Spleen (tissue), 11 donors: ENCODE data around the gene NELFA. TPM values are rescaled to one million over a fixed set of nuclear protein-coding genes. Genes with fewer than 3 reads are reported as not detected.

Experiments
- DNase-seq: peaks from one replicate; pipeline ENCODE4 v3.0.0-alpha.2; 2020
- H3K27ac ChIP-seq, 8 donors: fragments of 200-600 bp; sonication (generic) in 7 of 8; 1 replicate in 4 of 8; 2 replicates in 4 of 8; pipeline versions ENCODE4 v1.5.0 to v1.8.0; 2016 to 2021; ENCODE audit warnings: inconsistent platforms in 4 of 8, mild to moderate bottlenecking in 4 of 8, moderate library complexity in 1 of 8
- H3K27me3 ChIP-seq, 7 donors: fragments of 200-600 bp; sonication (generic) in 6 of 7; replicated peaks in 1 of 7; 1 replicate in 4 of 7; 2 replicates in 3 of 7; pipeline versions ENCODE4 v1.5.0 to v1.8.0; 2016 to 2021; ENCODE audit warnings: inconsistent platforms in 3 of 7, mild to moderate bottlenecking in 1 of 7
- H3K36me3 ChIP-seq, 6 donors: fragments of 200-600 bp; sonication (generic) in 5 of 6; 1 replicate in 4 of 6; 2 replicates in 2 of 6; pipeline versions ENCODE4 v1.5.0 to v1.8.0; 2016 to 2021; ENCODE audit warnings: inconsistent platforms in 2 of 6
- H3K4me1 ChIP-seq, 6 donors: fragments of 200-600 bp; sonication (generic) in 5 of 6; 1 replicate in 3 of 6; 2 replicates in 3 of 6; pipeline versions ENCODE4 v1.5.0 to v1.8.0; 2016 to 2021; ENCODE audit warnings: inconsistent platforms in 3 of 6
- H3K4me3 ChIP-seq, 8 donors: fragments of 200-600 bp; sonication (generic) in 7 of 8; 1 replicate in 4 of 8; 2 replicates in 4 of 8; pipeline versions ENCODE4 v1.5.0 to v1.8.0; 2016 to 2021; ENCODE audit warnings: inconsistent platforms in 4 of 8, mild to moderate bottlenecking in 4 of 8, moderate library complexity in 2 of 8
- H3K9me3 ChIP-seq, 8 donors: fragments of 200-600 bp; sonication (generic) in 7 of 8; 1 replicate in 4 of 8; 2 replicates in 4 of 8; pipeline versions ENCODE4 v1.5.0 to v1.8.0; 2016 to 2021; ENCODE audit warnings: inconsistent platforms in 4 of 8
- POLR2A ChIP-seq, 3 donors: fragments of 450-650 bp; IDR thresholded peaks; one replicate each; pipeline ENCODE4 v1.5.1; 2017; ENCODE audit warnings: antibody characterized with exemption in 3 of 3, mild to moderate bottlenecking in 1 of 3
- POLR2AphosphoS5 ChIP-seq, 3 donors: sonication (generic); formaldehyde crosslinking; IDR thresholded peaks; one replicate each; pipeline ENCODE4 v1.5.1; 2017; ENCODE audit warnings: antibody characterized with exemption in 3 of 3
- WGBS, 5 donors: extraction: QIAGEN DNeasy Blood & Tissue Kit in 3 of 5; methylation state at CpG; one replicate each; pipeline versions ENCODE4 v1.1.5 to v1.1.7; 2013 to 2018; 5-methylcytosine and 5-hydroxymethylcytosine counted together
- intact Hi-C: fragments of 100-400 bp; cut with DNase I; formaldehyde crosslinking; loops from one replicate; pipeline ENCODE4 v1.15.0; 2023; ENCODE audit warnings: low total_unique reads
- polyA plus RNA-seq, 3 donors: library from polyadenylated mRNA; stranded (reverse); fragments of 200-250 nt; gene quantifications; one replicate each; pipeline ENCODE4 v1.2.1, GENCODE V29; 2013
- total RNA-seq, 7 donors: library from RNA; depleted of rRNA in 3 of 7; stranded (reverse); fragments of >200 nt in 3 of 7; fragmentation: NEBNext Ultra II Directional in 4 of 7; extraction: Animal tissue kit (Norgen Biotek cat#: 25700) in 4 of 7; gene quantifications; one replicate each; pipeline versions ENCODE4 v1.1.0 to v1.2.1, GENCODE V29; 2016 to 2021
- TF ChIP-seq, protein P1 (sequence below), 11 experiments: fragments of 200-600 bp in 7 of 11; fragments of 450-650 bp in 4 of 11; sonication (generic) in 4 of 11; IDR thresholded peaks in 8 of 11; conservative IDR thresholded peaks in 3 of 11; 1 replicate in 7 of 11; 2 replicates in 4 of 11; pipeline versions ENCODE4 v1.4.0 to v1.8.0; 2016 to 2021; ENCODE audit warnings: antibody characterized with exemption in 11 of 11, inconsistent platforms in 4 of 11, mild to moderate bottlenecking in 1 of 11
- donor health status: healthy with polysubstance abuse.
- donor health status: DM: no; HTN: no; CAD: no; lungs with moderate emphysema.
- donor health status: DM: no; HTN: no; CAD: no.
- donor health status: Bipolar disorder and iron deficiency.
- donor health status: healthy.
- donor health status: DM: no; HTN: no; CAD: no.
- donor health status: DM: yes; HTN: yes; CAD: no.

The NELFA gene
- total and polyA plus RNA-seq, 10 donors, result 19.9 to 36.6 (median 26.5) TPM

DNA sequence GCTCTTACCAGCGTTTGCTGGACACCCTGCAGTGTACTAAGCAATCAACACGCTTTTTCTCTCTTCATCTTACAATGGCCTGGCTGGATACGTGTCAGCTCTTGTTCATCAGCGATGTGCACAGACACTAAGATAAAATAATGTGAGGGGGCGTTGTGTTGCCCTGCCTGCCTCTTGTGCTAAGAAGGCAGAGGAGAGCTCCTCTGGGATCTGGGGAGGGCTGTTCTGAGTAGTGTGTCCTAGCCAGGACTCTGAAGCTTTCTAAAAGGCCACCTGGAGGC lies 49.7 kb downstream of the NELFA start:
- peaks cover 0 to 100% (median 64%) of the 10 kb centered on the region in 6 donors for H3K36me3 ChIP-seq
- WGBS, 5 donors, result 95 to 97% (median 96%) methylated on average over 5 of the region's 5 CpGs
- no peaks in the 10 kb centered on the region for H3K4me1 ChIP-seq
- no peaks in the 10 kb centered on the region for H3K27me3 ChIP-seq
- intact Hi-C loops, result no loop called here
- no peak overlapping the region for H3K27ac ChIP-seq
- H3K9me3 ChIP-seq, result no peaks in the 10 kb centered on the region
- TF ChIP-seq POLR2A (IDR thresholded peaks at IDR 0.05) (no peak), POLR2AphosphoS5 (IDR thresholded peaks at IDR 0.05) (no peak)
- TF ChIP-seq, protein P1, sequence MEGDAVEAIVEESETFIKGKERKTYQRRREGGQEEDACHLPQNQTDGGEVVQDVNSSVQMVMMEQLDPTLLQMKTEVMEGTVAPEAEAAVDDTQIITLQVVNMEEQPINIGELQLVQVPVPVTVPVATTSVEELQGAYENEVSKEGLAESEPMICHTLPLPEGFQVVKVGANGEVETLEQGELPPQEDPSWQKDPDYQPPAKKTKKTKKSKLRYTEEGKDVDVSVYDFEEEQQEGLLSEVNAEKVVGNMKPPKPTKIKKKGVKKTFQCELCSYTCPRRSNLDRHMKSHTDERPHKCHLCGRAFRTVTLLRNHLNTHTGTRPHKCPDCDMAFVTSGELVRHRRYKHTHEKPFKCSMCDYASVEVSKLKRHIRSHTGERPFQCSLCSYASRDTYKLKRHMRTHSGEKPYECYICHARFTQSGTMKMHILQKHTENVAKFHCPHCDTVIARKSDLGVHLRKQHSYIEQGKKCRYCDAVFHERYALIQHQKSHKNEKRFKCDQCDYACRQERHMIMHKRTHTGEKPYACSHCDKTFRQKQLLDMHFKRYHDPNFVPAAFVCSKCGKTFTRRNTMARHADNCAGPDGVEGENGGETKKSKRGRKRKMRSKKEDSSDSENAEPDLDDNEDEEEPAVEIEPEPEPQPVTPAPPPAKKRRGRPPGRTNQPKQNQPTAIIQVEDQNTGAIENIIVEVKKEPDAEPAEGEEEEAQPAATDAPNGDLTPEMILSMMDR (IDR thresholded peaks at IDR 0.05 in 8 of 11, conservative IDR thresholded peaks at IDR 0.05 in 3 of 11), result no peak
- no peak overlapping the region for H3K4me3 ChIP-seq
- no peak for DNase-seq

DNA sequence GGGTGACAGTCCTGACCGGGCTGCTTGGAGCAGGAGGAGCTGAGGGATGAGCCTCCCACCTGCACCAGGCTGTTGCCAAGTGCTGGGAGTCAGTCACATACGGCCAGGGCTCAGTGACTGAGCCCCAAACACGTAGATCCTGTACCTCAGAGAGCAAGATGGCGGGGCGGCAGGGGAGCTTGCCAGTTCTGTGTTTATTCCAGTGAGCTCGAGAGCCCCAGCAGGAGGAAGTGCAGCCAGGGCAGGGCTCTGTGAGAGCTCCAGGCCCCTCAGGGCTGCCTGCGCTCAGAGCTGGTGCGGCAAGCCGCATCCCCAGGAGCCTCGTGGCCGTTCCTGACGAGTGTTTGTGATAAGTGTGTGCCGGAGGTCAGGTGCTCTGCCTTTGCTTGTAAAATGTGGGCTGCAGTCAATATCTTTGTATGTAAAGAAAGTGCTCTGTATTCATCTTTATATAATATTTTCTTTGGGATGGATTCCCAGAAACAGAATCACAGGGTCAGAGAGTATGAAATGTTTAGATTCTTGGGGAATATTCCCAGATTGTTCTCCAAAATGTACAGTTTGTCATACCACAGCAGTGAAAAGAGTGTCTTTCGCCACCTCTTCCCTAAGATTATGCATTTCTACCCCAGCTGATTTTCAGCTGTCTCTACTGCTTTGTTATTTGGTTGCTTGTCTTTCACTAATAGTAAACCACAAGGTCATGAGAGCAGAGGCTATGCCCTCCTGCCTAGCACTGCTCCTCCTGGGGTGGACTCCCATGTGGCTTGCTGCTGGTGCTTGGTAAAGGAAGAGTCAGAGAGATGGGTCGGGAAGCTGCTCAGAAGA lies 50.3 kb downstream of the NELFA start:
- WGBS, 5 donors, result 92 to 96% (median 96%) methylated on average over 13 to 15 of the region's 15 CpGs
- TF ChIP-seq, protein P1 (IDR thresholded peaks at IDR 0.05 in 8 of 11, conservative IDR thresholded peaks at IDR 0.05 in 3 of 11), result no peak
- no peak for TF ChIP-seq POLR2A (IDR thresholded peaks at IDR 0.05)
- TF ChIP-seq POLR2AphosphoS5 (IDR thresholded peaks at IDR 0.05), result no peak
- H3K36me3 ChIP-seq, result peaks cover 0 to 100% (median 66%) of the 10 kb centered on the region in 6 donors
- intact Hi-C loops, result no loop called here
- no peaks in the 10 kb centered on the region for H3K4me1 ChIP-seq
- no peak overlapping the region for H3K27ac ChIP-seq
- H3K27me3 ChIP-seq, result no peaks in the 10 kb centered on the region
- no peak overlapping the region for H3K4me3 ChIP-seq
- H3K9me3 ChIP-seq, result no peaks in the 10 kb centered on the region
- DNase-seq, result no peak

DNA sequence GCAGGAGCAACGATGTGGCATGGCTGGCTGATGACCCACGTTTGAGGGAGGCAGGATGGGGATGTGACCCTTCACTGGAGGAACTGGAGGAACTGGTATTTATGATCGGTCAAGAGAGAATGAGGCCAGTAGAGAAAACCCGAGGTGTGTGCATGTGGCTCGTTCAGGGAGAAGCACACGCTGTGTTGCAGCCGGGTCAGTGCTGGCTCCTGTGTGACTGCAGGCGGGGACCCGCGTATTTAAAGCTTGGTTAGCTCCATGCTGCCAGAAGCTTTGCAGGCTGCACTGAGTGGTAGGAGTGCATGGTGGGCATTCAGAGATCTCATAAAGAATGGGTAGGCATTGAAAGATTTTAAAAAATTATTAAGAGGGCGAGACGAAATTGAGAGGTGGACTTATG lies 52.1 kb downstream of the NELFA start:
- no peaks in the 10 kb centered on the region for H3K9me3 ChIP-seq
- TF ChIP-seq POLR2AphosphoS5 (IDR thresholded peaks at IDR 0.05), result no peak
- TF ChIP-seq POLR2A (IDR thresholded peaks at IDR 0.05), result no peak
- TF ChIP-seq, protein P1 (IDR thresholded peaks at IDR 0.05 in 8 of 11, conservative IDR thresholded peaks at IDR 0.05 in 3 of 11), result no peak
- H3K4me1 ChIP-seq, result no peaks in the 10 kb centered on the region
- H3K27ac ChIP-seq, result no peak overlapping the region
- 92 to 95% (median 94%) methylated on average over 12 of the region's 12 CpGs for WGBS, 5 donors
- intact Hi-C loops, result no loop called here
- H3K36me3 ChIP-seq, result peaks cover 0 to 100% (median 68%) of the 10 kb centered on the region in 6 donors
- no peaks in the 10 kb centered on the region for H3K27me3 ChIP-seq
- peak; percentile 16 for DNase-seq
- H3K4me3 ChIP-seq, result no peak overlapping the region

DNA sequence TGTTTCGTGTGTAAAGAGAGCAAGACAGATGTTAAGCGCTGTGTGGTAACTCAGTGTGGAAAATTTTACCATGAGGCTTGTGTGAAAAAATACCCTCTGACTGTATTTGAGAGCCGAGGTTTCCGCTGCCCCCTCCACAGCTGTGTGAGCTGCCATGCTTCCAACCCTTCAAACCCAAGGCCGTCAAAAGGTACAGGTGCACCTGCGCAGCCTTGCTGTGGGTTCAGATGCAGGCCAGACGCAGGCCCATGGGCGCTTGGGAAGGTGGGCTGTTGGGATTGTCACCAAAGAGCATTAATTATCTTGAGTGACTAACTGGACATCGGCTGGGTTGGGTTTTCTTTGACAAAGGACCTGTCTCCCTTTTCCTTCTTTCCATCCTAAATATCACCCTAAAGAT lies 55.4 kb downstream of the NELFA start:
- intact Hi-C loops, result no loop called here
- Histone ChIP-seq H3K27me3 (no peaks in the 10 kb centered on the region), H3K27ac (no peak overlapping the region), H3K4me1 (no peaks in the 10 kb centered on the region), H3K4me3 (no peak overlapping the region), H3K36me3 (peaks cover 0 to 100% (median 50%) of the 10 kb centered on the region in 6 donors), H3K9me3 (no peaks in the 10 kb centered on the region)
- DNase-seq, result no peak
- TF ChIP-seq, protein P1 (IDR thresholded peaks at IDR 0.05 in 8 of 11, conservative IDR thresholded peaks at IDR 0.05 in 3 of 11), result no peak
- no peak for TF ChIP-seq POLR2A (IDR thresholded peaks at IDR 0.05)
- no peak for TF ChIP-seq POLR2AphosphoS5 (IDR thresholded peaks at IDR 0.05)
- 91 to 96% (median 95%) methylated on average over 9 of the region's 9 CpGs for WGBS, 5 donors
